Measurements from ENCODE around the gene SMAD4. TPM values are rescaled to one million over a fixed set of nuclear protein-coding genes. Genes with fewer than 3 reads are reported as not detected.

SMAD4 gene
- total and polyA plus RNA-seq, 2 experiments from 2014 or later: 41.9 to 103 TPM

GRCh38 chr18:51064256-51064655, 34.2 kb downstream of the SMAD4 start:
- H3K79me2 ChIP-seq (replicated peaks; ENCODE audit: insufficient read depth): peaks cover 11% of the 10 kb centered on the region; the same call in 1 of the 2 replicates
- ATAC-seq (no peak), DNase-seq (ENCODE audit: low spot score) (no peak)
- peaks cover 1% of the 10 kb centered on the region for H3K27me3 Mint-ChIP-seq (ENCODE audit: insufficient read depth, low read depth, poor library complexity)
- H3F3A ChIP-seq (replicated peaks; ENCODE audit: low read depth): no peaks in the 10 kb centered on the region
- H3K36me3 Mint-ChIP-seq (ENCODE audit: low read depth): peaks cover 49% of the 10 kb centered on the region
- no peak for TF ChIP-seq JUNB (IDR thresholded peaks at IDR 0.05; ENCODE audit: unreplicated experiment)
- TF ChIP-seq ZNF331 (CRISPR knock-in tag; IDR thresholded peaks at IDR 0.05; ENCODE audit: low read depth): no peak
- TF ChIP-seq ETS1 (IDR thresholded peaks at IDR 0.05): no peak
- no peak for TF ChIP-seq EZH2 (IDR thresholded peaks at IDR 0.05; ENCODE audit: low read depth, unreplicated experiment)
- no peak for TF ChIP-seq ZNF114 (CRISPR knock-in tag; IDR thresholded peaks at IDR 0.05)
- no peak for TF ChIP-seq EZH2phosphoT487 (IDR thresholded peaks at IDR 0.05; ENCODE audit: unreplicated experiment)
- TF ChIP-seq STAT1 (IDR thresholded peaks at IDR 0.05; ENCODE audit: unreplicated experiment): no peak
- no peak for TF ChIP-seq CREB1 (CRISPR knock-in tag; IDR thresholded peaks at IDR 0.05; ENCODE audit: low read depth)
- no peak for TF ChIP-seq POLR2AphosphoS5 (IDR thresholded peaks at IDR 0.05; ENCODE audit: low read depth)
- TF ChIP-seq CTCF (conservative IDR thresholded peaks at IDR 0.05; ENCODE audit: low read depth in 2 of 2): no peak
- no peak for TF ChIP-seq ZNF462 (CRISPR knock-in tag; IDR thresholded peaks at IDR 0.05)
- TF ChIP-seq REST (IDR thresholded peaks at IDR 0.05; ENCODE audit: unreplicated experiment): no peak
- TF ChIP-seq NANOG (IDR thresholded peaks at IDR 0.05; ENCODE audit: borderline replicate concordance): no peak
- H3K36me3 ChIP-seq (ENCODE audit: insufficient read depth): peaks cover 41% of the 10 kb centered on the region; the same call in 1 of the 2 replicates
- H4K20me1 ChIP-seq (replicated peaks; ENCODE audit: insufficient read depth): 0 out of 2 replicates have a peak, but pooled peaks cover 4% of the 10 kb centered on the region
- no peak overlapping the region for H3K27ac ChIP-seq (ENCODE audit: low read depth)
- no peaks in the 10 kb centered on the region for H3K4me1 Mint-ChIP-seq
- no peaks in the 10 kb centered on the region for H3K9me2 ChIP-seq (ENCODE audit: insufficient read depth)
- no peaks in the 10 kb centered on the region for H3K27me3 ChIP-seq (ENCODE audit: insufficient read depth)
- H3K4me2 ChIP-seq: no peak overlapping the region
- no peaks in the 10 kb centered on the region for H3K4me1 ChIP-seq (ENCODE audit: insufficient read depth)
- no peak overlapping the region for H3K4me3 Mint-ChIP-seq
- H3K4me3 ChIP-seq: no peak overlapping the region
- no peak overlapping the region for H2AFZ ChIP-seq
- peak overlapping the region; percentile 68 for H3K27ac Mint-ChIP-seq
- H3K9me3 Mint-ChIP-seq: no peaks in the 10 kb centered on the region
